PC-3 (cell line): ENCODE measurements around the gene LTBP1. TPM values are rescaled to one million over a fixed set of nuclear protein-coding genes. Genes with fewer than 3 reads are reported as not detected.

ENCODE experiments used
- ATAC-seq: fragments of 200-7000 bp; cut with Tn5 transposase; 2 replicates; pipeline ENCODE4 v1.9.1; 2020; ENCODE audit warnings: mild to moderate bottlenecking, moderate library complexity
- BruUV-seq: library from RNA; stranded (reverse); fragments of 400-500 nt; replicated peaks from 2 replicates; lab custom pipeline; 2021; lab: Mats Ljungman, UMichigan
- CTCF ChIA-PET: fragments of 300-600 bp; sonication (Branson Sonifier 250); formaldehyde crosslinking; loops from one replicate; lab custom pipeline; 2022; ENCODE audit warnings: antibody characterized with exemption; lab: Charles Lee
- POLR2A ChIA-PET: fragments of 300-600 bp; sonication (Branson Sonifier 250); formaldehyde crosslinking; loops from one replicate; lab custom pipeline; 2022; ENCODE audit warnings: antibody characterized with exemption; ENCODE audit not compliant: unreplicated experiment; lab: Charles Lee
- DNase-seq: peaks from one replicate; pipeline ENCODE4 v3.0.0-alpha.2; 2015
- H2AFZ ChIP-seq: fragments of 300-600 bp; sonication (generic); 2 replicates; pipeline ENCODE4 v1.6.0; 2016; ENCODE audit warnings: antibody characterized with exemption, low read length
- H3F3A ChIP-seq: fragments of 300-600 bp; sonication (generic); one replicate; pipeline ENCODE4 v1.6.0; 2017; ENCODE audit warnings: antibody characterized with exemption, low read length, control low read depth, mild to moderate bottlenecking; ENCODE audit not compliant: unreplicated experiment
- H3K27ac ChIP-seq: fragments of 300-600 bp; sonication (generic); 2 replicates; pipeline ENCODE4 v1.5.1; 2016; ENCODE audit warnings: mild to moderate bottlenecking, low read length
- H3K27me3 ChIP-seq: fragments of 300-600 bp; sonication (generic); 2 replicates; pipeline ENCODE4 v1.6.1; 2016; ENCODE audit warnings: low read length, mixed read lengths
- H3K36me3 ChIP-seq: fragments of 300-600 bp; sonication (generic); 2 replicates; pipeline ENCODE4 v1.6.1; 2016; ENCODE audit warnings: low read depth, mixed run types, low read length, mixed read lengths
- H3K4me1 ChIP-seq: fragments of 300-600 bp; sonication (generic); 2 replicates; pipeline ENCODE4 v1.5.1; 2016; ENCODE audit warnings: low read length; ENCODE audit not compliant: insufficient read depth
- H3K4me2 ChIP-seq: fragments of 300-600 bp; sonication (generic); 2 replicates; pipeline ENCODE4 v1.6.0; 2016; ENCODE audit warnings: low read length
- H3K4me3 ChIP-seq: fragments of 300-600 bp; sonication (generic); 2 replicates; pipeline ENCODE4 v1.5.1; 2016; ENCODE audit warnings: mild to moderate bottlenecking, low read length, mixed read lengths
- H3K79me2 ChIP-seq: fragments of 300-600 bp; sonication (generic); 2 replicates; pipeline ENCODE4 v1.6.1; 2017; ENCODE audit warnings: low read length, mixed read lengths
- H3K9ac ChIP-seq: fragments of 300-600 bp; sonication (generic); 2 replicates; pipeline ENCODE4 v1.6.0; 2016; ENCODE audit warnings: mild to moderate bottlenecking, low read length
- H3K9me2 ChIP-seq: fragments of 300-600 bp; sonication (generic); replicated peaks from 2 replicates; pipeline ENCODE4 v1.6.1; 2016; ENCODE audit warnings: mixed run types, low read length, mixed read lengths
- H3K9me3 ChIP-seq: fragments of 300-600 bp; sonication (generic); 2 replicates; pipeline ENCODE4 v1.6.1; 2016; ENCODE audit warnings: low read length, mixed read lengths
- H4K20me1 ChIP-seq: fragments of 300-600 bp; sonication (generic); 2 replicates; pipeline ENCODE4 v1.6.1; 2016; ENCODE audit warnings: low read length, mixed read lengths
- CTCF ChIP-seq: fragments of 300-600 bp; sonication (generic); conservative IDR thresholded peaks from 2 replicates; pipeline ENCODE4 v1.5.1; 2017; ENCODE audit warnings: antibody characterized with exemption, low read depth, mild to moderate bottlenecking, low read length
- EZH2 ChIP-seq: fragments of 300-600 bp; sonication (generic); IDR thresholded peaks from one replicate; pipeline ENCODE4 v1.6.1; 2017; ENCODE audit warnings: antibody characterized with exemption, mild to moderate bottlenecking, low read length; ENCODE audit not compliant: unreplicated experiment
- EZH2phosphoT487 ChIP-seq: fragments of 300-600 bp; sonication (generic); IDR thresholded peaks from 2 replicates; pipeline ENCODE4 v1.6.1; 2018; ENCODE audit warnings: mild to moderate bottlenecking, antibody characterized with exemption, low read length, borderline replicate concordance
- intact Hi-C: fragments of 100-400 bp; cut with micrococcal nuclease; formaldehyde crosslinking; loops from 2 replicates; pipeline ENCODE4 v1.9.0; 2023
- total RNA-seq: library from RNA; depleted of rRNA; stranded (reverse); fragments of >200 nt; gene quantifications from 2 replicates; pipeline ENCODE4 v1.2.3, GENCODE V29; 2014

The LTBP1 gene
- total RNA-seq, 1 experiment from 2014 or later, result 45.9 TPM

- no peak overlapping the region for H3K4me3 ChIP-seq
- H3K9me3 ChIP-seq, result no peaks in the 10 kb centered on the region
- H3F3A ChIP-seq, result no peaks in the 10 kb centered on the region
- ChIA-PET CTCF (no interaction called here), POLR2A (no interaction called here)
- intact Hi-C loops, result loop anchor here (5.0 kb wide), 1 partner anchor 88 kb away; no protein-coding TSS in a partner anchor
- H2AFZ ChIP-seq, result no peak overlapping the region
- no peak overlapping the region for H3K27ac ChIP-seq
- DNase-seq (no peak), ATAC-seq (no peak)
- H3K36me3 ChIP-seq, result no peaks in the 10 kb centered on the region
- H3K79me2 ChIP-seq, result peaks cover 47% of the 10 kb centered on the region
- peaks cover 10% of the 10 kb centered on the region; the same call in 1 of the 2 replicates for H4K20me1 ChIP-seq
- no peaks in the 10 kb centered on the region for H3K9me2 ChIP-seq
- no peak overlapping the region for H3K4me2 ChIP-seq
- no peak overlapping the region for H3K9ac ChIP-seq
- no peaks in the 10 kb centered on the region for H3K27me3 ChIP-seq
- peaks cover 24% of the 10 kb centered on the region for H3K4me1 ChIP-seq
- no peak for TF ChIP-seq CTCF
- TF ChIP-seq EZH2phosphoT487, result no peak
- TF ChIP-seq EZH2, result no peak
- no TSS peak for BruUV-seq
Observed at GRCh38 chr2:33139949-33140348, 193.2 kb downstream of the LTBP1 start.

GRCh38 chr2:33141476-33141875, 194.7 kb downstream of the LTBP1 start:
- Histone ChIP-seq H2AFZ (no peak overlapping the region), H3K79me2 (peaks cover 31% of the 10 kb centered on the region), H3K9ac (no peak overlapping the region), H3K4me3 (no peak overlapping the region), H3F3A (no peaks in the 10 kb centered on the region), H3K4me1 (peaks cover 13% of the 10 kb centered on the region), H3K27ac (no peak overlapping the region), H3K9me3 (no peaks in the 10 kb centered on the region), H3K9me2 (no peaks in the 10 kb centered on the region), H3K36me3 (no peaks in the 10 kb centered on the region), H4K20me1 (peaks cover 10% of the 10 kb centered on the region; the same call in 1 of the 2 replicates), H3K27me3 (no peaks in the 10 kb centered on the region), H3K4me2 (no peak overlapping the region)
- ATAC-seq (no peak), DNase-seq (no peak)
- POLR2A ChIA-PET, result no interaction called here
- BruUV-seq, result no TSS peak
- CTCF ChIA-PET, result no interaction called here
- intact Hi-C loops, result no loop called here
- TF ChIP-seq EZH2phosphoT487, result no peak
- no peak for TF ChIP-seq EZH2
- TF ChIP-seq CTCF, result no peak

GRCh38 chr2:33142810-33143209, 196.1 kb downstream of the LTBP1 start:
- no peak for TF ChIP-seq EZH2
- TF ChIP-seq EZH2phosphoT487, result no peak
- TF ChIP-seq CTCF, result no peak
- H3K9me3 ChIP-seq, result no peaks in the 10 kb centered on the region
- ATAC-seq, result no peak
- CTCF ChIA-PET, result no interaction called here
- H3F3A ChIP-seq, result no peaks in the 10 kb centered on the region
- intact Hi-C loops, result no loop called here
- no peak overlapping the region for H3K4me3 ChIP-seq
- no peaks in the 10 kb centered on the region; the same call in 1 of the 2 replicates for H4K20me1 ChIP-seq
- DNase-seq, result no peak
- POLR2A ChIA-PET, result no interaction called here
- H3K4me1 ChIP-seq, result no peaks in the 10 kb centered on the region
- H3K4me2 ChIP-seq, result no peak overlapping the region
- no TSS peak for BruUV-seq
- H3K36me3 ChIP-seq, result 0 out of 2 replicates have a peak, but pooled peaks cover 3% of the 10 kb centered on the region
- H2AFZ ChIP-seq, result no peak overlapping the region
- H3K27me3 ChIP-seq, result no peaks in the 10 kb centered on the region
- H3K9me2 ChIP-seq, result no peaks in the 10 kb centered on the region
- no peak overlapping the region for H3K27ac ChIP-seq
- peaks cover 18% of the 10 kb centered on the region for H3K79me2 ChIP-seq
- no peak overlapping the region for H3K9ac ChIP-seq
